Measurements from ENCODE around the gene SBF1.
A peak's percentile ranks its signal among the peaks of the same experiment; 100 is the strongest.
"Not testable (repeated sequence)": the region's sequence is repeated elsewhere in the genome, so short reads cannot be mapped to it uniquely, and the experiment has no call there.

Gene SBF1

DNA sequence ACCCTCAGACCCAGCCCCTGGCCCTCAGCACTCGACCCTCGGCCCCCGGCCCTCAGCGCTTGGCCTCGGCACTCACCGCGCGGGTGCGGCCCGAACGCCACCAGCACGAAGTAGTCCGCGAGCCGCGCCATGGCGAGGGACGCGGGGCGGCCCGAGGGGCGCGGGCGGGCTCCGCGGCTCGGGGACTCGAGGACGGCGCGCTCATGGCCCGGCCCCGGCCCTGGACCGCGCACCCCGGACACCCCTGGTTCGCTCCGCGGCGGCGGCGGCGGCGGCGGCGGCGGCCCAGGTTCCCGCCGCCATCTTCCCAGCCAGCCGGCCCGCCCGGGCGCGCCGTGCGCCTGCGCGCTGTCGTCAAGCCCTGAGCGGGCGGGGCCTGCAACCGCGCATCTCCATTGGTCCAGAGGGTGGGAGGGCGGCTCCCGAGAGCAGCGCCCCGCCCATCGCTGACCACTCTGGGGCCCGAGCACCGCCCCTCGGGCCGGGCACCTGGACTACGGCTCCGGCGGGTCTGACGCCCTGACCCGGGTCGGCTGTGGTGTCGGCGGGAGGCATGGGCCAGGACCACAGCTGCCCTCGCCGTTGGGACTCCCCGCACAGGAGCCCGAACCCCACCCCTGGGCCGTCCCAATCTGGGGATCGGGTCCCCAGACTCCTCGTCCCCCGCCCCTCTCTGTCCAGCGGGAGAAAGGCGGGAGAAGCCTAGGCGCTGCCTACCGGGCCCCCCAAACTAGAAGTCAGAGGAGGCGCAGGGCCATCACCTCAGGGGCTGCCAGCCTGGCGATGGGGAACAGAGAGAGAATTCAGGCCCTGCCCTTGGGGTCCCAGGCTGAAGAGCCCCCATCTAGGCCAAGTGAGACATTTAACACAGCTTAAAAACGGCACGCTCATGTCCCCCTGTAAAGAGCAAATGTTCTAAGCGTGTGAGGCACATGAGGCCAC, at the start of gene SBF1:
TSS of gene SBF1 (minus strand) at position 326 of the 942 bp plus-strand sequence. CDS start at position 131, 195 bp downstream.
- peak; percentile 83 for DNase-seq

DNA sequence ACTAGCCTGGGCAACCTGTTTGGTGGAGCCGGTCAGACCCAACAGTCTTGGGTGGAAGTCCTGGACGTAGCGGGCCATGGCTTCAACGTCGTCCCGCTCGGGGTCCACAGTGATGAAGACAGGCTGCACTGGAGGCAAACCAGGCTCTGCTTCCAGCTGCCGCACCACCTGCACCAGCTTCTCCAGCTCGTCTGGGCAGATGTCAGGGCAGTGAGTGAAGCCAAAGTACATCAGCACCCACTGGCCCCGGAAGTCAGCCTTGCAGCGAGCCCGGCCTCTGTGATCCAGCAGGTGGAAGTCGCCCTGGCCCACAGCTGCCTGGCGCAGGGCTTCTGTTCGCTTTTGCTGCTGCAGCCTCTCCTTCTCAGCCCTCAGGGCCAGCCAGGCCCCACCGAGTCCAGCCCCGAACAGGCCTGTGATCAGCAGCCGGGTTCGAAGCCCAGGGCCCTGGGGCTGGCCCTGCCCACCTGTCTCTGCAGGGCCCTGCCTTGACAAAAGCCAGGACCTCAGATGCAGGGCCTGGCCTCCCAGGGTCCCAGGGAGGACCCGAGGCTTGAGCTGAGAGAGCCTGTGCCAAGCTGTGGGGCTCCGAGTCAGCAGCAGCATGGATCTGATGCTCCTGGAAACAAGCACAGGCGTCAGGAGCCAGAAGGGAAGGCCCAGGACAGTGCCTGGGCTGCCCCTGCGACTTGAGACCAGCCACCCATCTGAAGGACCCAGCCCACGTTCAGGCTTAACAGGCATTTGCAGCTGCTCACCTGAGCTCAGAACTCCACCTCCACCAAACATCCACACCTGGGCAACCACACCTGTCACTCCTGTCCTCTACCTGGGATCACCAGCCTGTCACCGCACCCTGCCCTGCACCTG, 49.2 kb upstream of the SBF1 start:
- DNase-seq = no peak

- no peak for DNase-seq
Measured at GRCh38 chr22:50523458-50523805, 48.6 kb upstream of the SBF1 start.

DNA sequence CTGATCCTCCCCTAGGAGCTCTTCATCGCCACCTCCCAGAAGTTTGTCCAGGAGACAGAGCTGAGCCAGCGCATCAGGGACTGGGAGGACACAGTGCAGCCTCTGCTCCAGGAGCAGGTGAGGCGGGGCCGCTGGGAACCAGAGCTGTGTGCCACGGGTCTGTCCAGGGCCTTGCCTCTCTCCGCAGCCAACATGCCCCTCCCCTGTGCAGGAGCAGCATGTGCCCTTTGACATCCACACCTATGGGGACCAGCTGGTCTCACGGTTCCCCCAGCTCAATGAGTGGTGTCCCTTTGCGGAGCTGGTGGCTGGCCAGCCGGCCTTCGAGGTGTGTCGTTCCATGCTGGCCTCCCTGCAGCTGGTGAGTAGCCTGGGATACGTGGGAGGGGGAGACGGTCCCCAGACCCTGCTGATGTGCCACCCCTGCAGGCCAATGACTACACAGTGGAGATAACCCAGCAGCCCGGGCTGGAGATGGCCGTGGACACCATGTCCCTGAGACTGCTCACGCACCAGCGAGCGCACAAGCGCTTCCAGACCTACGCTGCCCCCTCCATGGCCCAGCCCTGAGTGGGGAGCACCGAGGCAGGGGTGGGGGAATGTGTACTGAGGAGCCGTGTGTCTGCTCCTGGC, 48.1 kb upstream of the SBF1 start:
- DNase-seq = no peak

- no peak for DNase-seq
Measured at GRCh38 chr22:50522208-50522805, 47.5 kb upstream of the SBF1 start.

- no peak for DNase-seq
Measured at GRCh38 chr22:50521710-50522109, 46.9 kb upstream of the SBF1 start.

DNA sequence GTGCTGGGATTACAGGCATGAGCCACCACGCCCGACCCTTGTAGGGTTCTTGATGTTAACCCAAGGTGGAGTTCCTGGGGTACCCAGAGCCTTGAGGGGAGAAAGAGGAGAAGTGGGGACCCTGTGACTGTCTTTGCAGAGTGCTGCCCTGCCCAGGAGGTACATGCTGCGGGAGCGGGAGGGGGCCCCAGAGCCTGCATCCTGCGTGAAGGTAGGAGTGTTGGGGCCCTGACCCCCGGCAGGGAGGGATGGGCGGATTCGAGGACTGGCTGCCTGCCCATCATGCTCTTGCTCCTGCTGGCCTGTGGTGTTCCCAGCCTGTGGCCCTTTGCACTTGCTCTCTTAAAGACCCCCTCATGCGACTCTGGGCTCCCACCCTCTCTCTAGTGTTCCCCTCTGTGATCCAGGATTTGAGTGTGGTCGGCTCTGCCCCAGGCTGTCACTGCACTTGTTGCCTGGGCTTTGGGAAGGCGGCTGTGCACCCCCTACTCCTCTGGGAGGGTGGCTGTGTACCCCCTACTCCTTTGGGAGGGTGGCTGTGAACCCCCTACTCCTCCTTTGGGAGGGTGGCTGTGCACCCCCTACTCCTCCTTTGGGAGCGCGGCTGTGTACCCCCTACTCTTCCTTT, 46.1 kb upstream of the SBF1 start:
- DNase-seq = no peak

GRCh38 chr22:50520184-50520583, 45.3 kb upstream of the SBF1 start:
- not testable (repeated sequence) for DNase-seq

GRCh38 chr22:50519151-50519550, 44.3 kb upstream of the SBF1 start:
- no peak for DNase-seq

GRCh38 chr22:50518606-50519005, 43.8 kb upstream of the SBF1 start:
- no peak for DNase-seq

DNA sequence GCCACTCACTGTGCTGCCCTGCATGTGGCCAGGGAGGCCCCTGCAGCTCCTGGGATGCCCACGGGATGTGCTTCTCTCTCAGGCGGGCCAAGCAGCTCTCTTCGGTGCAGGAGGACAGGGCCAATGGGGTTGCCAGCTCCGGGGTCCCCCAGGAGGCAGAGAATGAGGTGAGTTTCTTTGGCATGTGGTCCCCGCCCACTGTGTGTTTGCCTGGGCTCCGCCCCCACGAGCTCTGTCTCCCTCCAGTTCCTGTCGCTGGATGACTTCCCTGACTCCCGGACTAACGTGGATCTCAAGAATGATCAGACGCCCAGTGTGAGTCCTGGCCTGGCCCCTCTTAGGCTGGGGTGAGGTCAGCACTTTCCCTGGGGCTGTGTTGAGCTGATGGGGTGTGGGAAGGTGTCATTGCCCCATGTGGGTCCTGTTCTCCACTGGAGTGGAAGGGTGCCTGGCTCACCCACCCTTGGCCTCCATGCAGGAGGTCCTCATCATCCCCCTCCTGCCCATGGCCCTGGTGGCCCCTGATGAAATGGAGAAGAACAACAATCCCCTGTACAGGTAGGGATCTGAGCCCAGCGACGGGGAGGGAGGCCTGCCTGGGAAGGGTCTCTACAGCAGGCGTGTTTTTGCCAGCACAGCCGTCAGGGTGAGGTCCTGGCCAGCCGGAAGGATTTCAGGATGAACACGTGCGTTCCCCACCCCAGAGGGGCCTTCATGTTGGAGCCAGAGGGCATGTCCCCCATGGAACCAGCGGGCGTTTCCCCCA, 42.8 kb upstream of the SBF1 start:
- DNase-seq = no peak

DNA sequence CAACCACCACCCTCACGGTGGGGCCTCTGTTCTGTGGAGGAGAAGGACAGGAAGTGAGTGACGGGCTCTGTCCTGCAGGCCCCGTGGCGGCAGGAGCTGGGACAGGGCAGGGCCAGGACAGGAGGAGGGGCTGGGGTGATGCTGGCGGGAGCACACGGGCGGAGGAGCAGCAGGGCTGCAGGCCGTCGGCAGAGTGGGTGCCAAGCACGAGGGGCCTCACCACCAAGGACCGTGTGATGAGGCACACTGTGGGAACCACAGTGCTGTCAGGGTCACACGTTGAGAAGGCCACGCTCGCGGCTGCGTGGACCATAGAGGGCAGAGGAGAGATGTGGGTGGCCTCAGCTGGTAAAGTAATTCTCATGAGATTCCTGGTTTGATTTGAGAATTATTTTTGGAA, 42.1 kb upstream of the SBF1 start:
- no peak for DNase-seq

GRCh38 chr22:50516068-50516467, 41.2 kb upstream of the SBF1 start:
- DNase-seq = no peak

- DNase-seq = no peak
Measured at GRCh38 chr22:50513175-50513574, 38.3 kb upstream of the SBF1 start.

DNA sequence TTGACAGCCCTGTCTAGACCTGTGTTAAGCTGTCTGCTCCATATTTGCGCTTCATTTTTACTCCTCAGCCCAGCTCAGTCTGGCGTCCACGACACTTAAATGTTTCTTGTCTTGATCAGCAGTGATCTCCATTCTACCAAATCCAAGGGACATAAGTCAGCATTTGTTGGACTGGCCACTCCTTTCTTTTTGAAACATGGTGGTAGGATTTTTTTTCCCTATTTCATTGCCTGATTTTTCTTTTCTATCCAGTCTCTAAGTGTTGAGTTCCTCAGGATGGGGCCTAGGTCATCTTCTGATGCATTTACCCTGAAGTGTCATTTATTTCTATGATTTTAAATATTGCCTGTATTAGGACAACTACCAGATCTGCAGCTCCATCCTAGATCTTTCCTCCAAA, 34.1 kb upstream of the SBF1 start:
- no peak for DNase-seq

- peak; percentile 90 for DNase-seq
Measured at GRCh38 chr22:50507991-50508884, 33.4 kb upstream of the SBF1 start, which contains the start of gene NCAPH2. Gene NCAPH2 (plus strand): TSS chr22:50508224. CDS start chr22:50508338, 114 bp downstream.

GRCh38 chr22:50507421-50507990, 32.7 kb upstream of the SBF1 start, which contains the start of gene LMF2:
Gene LMF2 (minus strand): TSS chr22:50507702. CDS start chr22:50507675, 27 bp downstream.
- peak; percentile 88 for DNase-seq

GRCh38 chr22:50506611-50507420, 32.0 kb upstream of the SBF1 start:
- no peak for DNase-seq

All from kidney glomerular epithelial cell (primary cell).